ENCODE results near the gene ETS1.

The ETS1 gene

GRCh38 chr11:128501632-128502549 lies 85.5 kb downstream of the ETS1 start:
- peaks cover 3% of the 10 kb centered on the region; the same call in 1 of the 2 replicates for H3K4me1 ChIP-seq (ENCODE audit: control insufficient read depth, insufficient read depth, low read length)
- POLR2A ChIA-PET, result no interaction called here
- no peak overlapping the region for H3K27ac ChIP-seq (ENCODE audit: extremely low read depth, low read depth, low read length)
- no peaks in the 10 kb centered on the region for H3K9me3 ChIP-seq (ENCODE audit: control insufficient read depth, insufficient read depth, low read depth, low read length)
- no peaks in the 10 kb centered on the region for H3K36me3 ChIP-seq (ENCODE audit: control insufficient read depth in 2 of 2, insufficient read depth in 1 of 2, low read length in 2 of 2)
- no peak for TF ChIP-seq MYNN (tag by site-specific recombination; IDR thresholded peaks at IDR 0.05; ENCODE audit: borderline replicate concordance)
- no peak for TF ChIP-seq ZNF664 (tag by site-specific recombination; IDR thresholded peaks at IDR 0.05)
- TF ChIP-seq ZNF112 (tag by site-specific recombination; IDR thresholded peaks at IDR 0.05), result no peak
- no peak for TF ChIP-seq KLF7 (tag by site-specific recombination; IDR thresholded peaks at IDR 0.05; ENCODE audit: borderline replicate concordance)
- TF ChIP-seq AEBP2 (tag by site-specific recombination; IDR thresholded peaks at IDR 0.05; ENCODE audit: borderline replicate concordance), result no peak
- no peak for TF ChIP-seq ZNF324 (tag by site-specific recombination; IDR thresholded peaks at IDR 0.05)
- no peak for TF ChIP-seq GFI1B (tag by site-specific recombination; IDR thresholded peaks at IDR 0.05)
- TF ChIP-seq ZBTB26 (tag by site-specific recombination; optimal IDR thresholded peaks at IDR 0.05), result no peak
- TF ChIP-seq ZNF791 (tag by site-specific recombination; IDR thresholded peaks at IDR 0.05), result no peak
- TF ChIP-seq ZNF626 (tag by site-specific recombination; IDR thresholded peaks at IDR 0.05), result no peak
- TF ChIP-seq ZNF571 (tag by site-specific recombination; IDR thresholded peaks at IDR 0.05), result no peak
- no peak for TF ChIP-seq ZBTB10 (tag by site-specific recombination; IDR thresholded peaks at IDR 0.05)
- no peak for TF ChIP-seq YY2 (tag by site-specific recombination; IDR thresholded peaks at IDR 0.05)
- TF ChIP-seq ZNF391 (tag by site-specific recombination; IDR thresholded peaks at IDR 0.05; ENCODE audit: borderline replicate concordance, low read depth), result no peak
- TF ChIP-seq MZF1 (tag by site-specific recombination; IDR thresholded peaks at IDR 0.05; ENCODE audit: borderline replicate concordance), result no peak
- TF ChIP-seq ZNF521 (tag by site-specific recombination; IDR thresholded peaks at IDR 0.05), result no peak
- H3K4me3 ChIP-seq (ENCODE audit: low read depth, low read length), result no peak overlapping the region
- CTCF ChIA-PET, result no interaction called here

- ChIA-PET POLR2A (interaction anchor here (0.6 kb wide), 1 partner anchor 399 kb away, joined by 3 read pairs; no protein-coding TSS in a partner anchor), CTCF (interaction anchor here (0.6 kb wide), 1 partner anchor 8 kb away, joined by 3 read pairs; no protein-coding TSS in a partner anchor)
- no peak overlapping the region for H3K27ac ChIP-seq (ENCODE audit: extremely low read depth, low read depth, low read length)
- H3K4me3 ChIP-seq (ENCODE audit: low read depth, low read length), result no peak overlapping the region
- peaks cover 5% of the 10 kb centered on the region; the same call in 1 of the 2 replicates for H3K4me1 ChIP-seq (ENCODE audit: control insufficient read depth, insufficient read depth, low read length)
- H3K36me3 ChIP-seq (ENCODE audit: control insufficient read depth in 2 of 2, insufficient read depth in 1 of 2, low read length in 2 of 2), result no peaks in the 10 kb centered on the region
- H3K9me3 ChIP-seq (ENCODE audit: control insufficient read depth, insufficient read depth, low read depth, low read length), result no peaks in the 10 kb centered on the region
- TF ChIP-seq KLF8 (tag by site-specific recombination; IDR thresholded peaks at IDR 0.05), result no peak
Measured at GRCh38 chr11:128501008-128501407, 86.3 kb downstream of the ETS1 start.

Measured in HEK293 (cell line).